GM12891 (cell line): ENCODE data around the gene DND1.

Source experiments
- PAX5 ChIP-seq: IDR thresholded peaks from 2 replicates; pipeline ENCODE4 v1.6.1; 2011; ENCODE audit warnings: low read length, moderate library complexity, mild to moderate bottlenecking; ENCODE audit not compliant: insufficient read depth, severe bottlenecking
- POLR2A ChIP-seq: IDR thresholded peaks from 2 replicates; pipeline ENCODE4 v1.6.1; 2011; ENCODE audit warnings: low read depth, low read length, control low read depth
- POLR2AphosphoS5 ChIP-seq: IDR thresholded peaks from 2 replicates; pipeline ENCODE4 v1.6.1; 2011; ENCODE audit warnings: low read depth, low read length, control low read depth
- POU2F2 ChIP-seq: IDR thresholded peaks from 2 replicates; pipeline ENCODE4 v1.6.1; 2011; ENCODE audit warnings: low read depth, mild to moderate bottlenecking, control low read depth, low read length, moderate library complexity
- SPI1 ChIP-seq: IDR thresholded peaks from 2 replicates; pipeline ENCODE4 v1.6.1; 2011; ENCODE audit warnings: low read depth, low read length, control low read depth
- TAF1 ChIP-seq: IDR thresholded peaks from 2 replicates; pipeline ENCODE4 v1.6.1; 2011; ENCODE audit warnings: low read depth, low read length, control low read depth

- peak; percentile 94 for TF ChIP-seq POLR2A
- TF ChIP-seq POLR2AphosphoS5, result peak; percentile 81
- peak; percentile 67 for TF ChIP-seq TAF1
- TF ChIP-seq SPI1, result peak; percentile 39; the same call in 1 of the 2 replicates
- TF ChIP-seq PAX5, result peak; percentile 23
- peak; percentile 49; the same call in 1 of the 2 replicates for TF ChIP-seq POU2F2
These were observed 8.8 kb downstream of the DND1 start, which contains the start of gene WDR55 for GRCh38 chr5:140664359-140665119.
